Measurements from ENCODE around the gene ESPNL. TPM values are rescaled to one million over a fixed set of nuclear protein-coding genes. Genes with fewer than 3 reads are reported as not detected.

The ESPNL gene
- total RNA-seq, 4 donors from 2014 or later = 0.22 to 0.68 TPM; not detected in 2

- no peak for TF ChIP-seq CTCF (IDR thresholded peaks at IDR 0.05; ENCODE audit: low read depth)
Measured at GRCh38 chr2:238162846-238163441, 62.8 kb downstream of the ESPNL start.

GRCh38 chr2:238163481-238164198, 63.5 kb downstream of the ESPNL start:
- no peak for TF ChIP-seq CTCF (IDR thresholded peaks at IDR 0.05; ENCODE audit: low read depth)

GRCh38 chr2:238164906-238165287, 64.8 kb downstream of the ESPNL start:
- no peak for TF ChIP-seq CTCF (IDR thresholded peaks at IDR 0.05; ENCODE audit: low read depth)

GRCh38 chr2:238165288-238165921, 65.3 kb downstream of the ESPNL start:
- no peak for TF ChIP-seq CTCF (IDR thresholded peaks at IDR 0.05; ENCODE audit: low read depth)

- TF ChIP-seq CTCF (IDR thresholded peaks at IDR 0.05; ENCODE audit: low read depth) = no peak
Measured at GRCh38 chr2:238166391-238167343, 66.5 kb downstream of the ESPNL start.

GRCh38 chr2:238167344-238167715, 67.2 kb downstream of the ESPNL start:
- no peak for TF ChIP-seq CTCF (IDR thresholded peaks at IDR 0.05; ENCODE audit: low read depth)

Data from subcutaneous adipose tissue (tissue), 4 donors.